Astrocyte (in vitro differentiated cells and primary cell): ENCODE measurements around the gene MYORG. TPM values are rescaled to one million over a fixed set of nuclear protein-coding genes. Genes with fewer than 3 reads are reported as not detected.

Experiments used
- DNase-seq: peaks from one replicate; pipeline ENCODE4 v3.0.0-alpha.2; 2010; ENCODE audit warnings: low read depth
- FAIRE-seq: peaks from 2 replicates; lab custom pipeline; 2011; peaks lifted over from hg19 to GRCh38; lab: Jason Lieb, UNC
- H2AFZ ChIP-seq: 2 replicates; pipeline ENCODE4 v1.6.0; 2012; ENCODE audit warnings: low read depth, low read length, inconsistent platforms
- H3K27ac ChIP-seq: 2 replicates; pipeline ENCODE4 v1.5.1; 2011; ENCODE audit warnings: low read depth, low read length, inconsistent platforms
- H3K27me3 ChIP-seq: 2 replicates; pipeline ENCODE4 v1.6.0; 2011; ENCODE audit warnings: low read length, inconsistent platforms; ENCODE audit not compliant: insufficient read depth
- H3K36me3 ChIP-seq: 2 replicates; pipeline ENCODE4 v1.5.1; 2011; ENCODE audit warnings: low read length, inconsistent platforms; ENCODE audit not compliant: insufficient read depth
- H3K4me1 ChIP-seq: 2 replicates; pipeline ENCODE4 v1.5.1; 2011; ENCODE audit warnings: low read length, inconsistent platforms; ENCODE audit not compliant: insufficient read depth
- H3K4me2 ChIP-seq: 2 replicates; pipeline ENCODE4 v1.6.0; 2012; ENCODE audit warnings: low read length, inconsistent platforms
- H3K4me3 ChIP-seq: 2 replicates; pipeline ENCODE4 v1.5.1; 2011; ENCODE audit warnings: low read depth, mild to moderate bottlenecking, low read length, inconsistent platforms; ENCODE audit not compliant: insufficient read depth
- H3K79me2 ChIP-seq: 2 replicates; pipeline ENCODE4 v1.6.0; 2012; ENCODE audit warnings: mild to moderate bottlenecking, low read length, inconsistent platforms; ENCODE audit not compliant: insufficient read depth
- H3K9ac ChIP-seq: 2 replicates; pipeline ENCODE4 v1.6.0; 2012; ENCODE audit warnings: mild to moderate bottlenecking, low read length, inconsistent platforms
- H3K9me3 ChIP-seq: 2 replicates; pipeline ENCODE4 v1.5.1; 2012; ENCODE audit warnings: low read depth, mild to moderate bottlenecking, low read length, inconsistent platforms; ENCODE audit not compliant: insufficient read depth
- H4K20me1 ChIP-seq: 2 replicates; pipeline ENCODE4 v1.6.0; 2012; ENCODE audit warnings: low read length, inconsistent platforms; ENCODE audit not compliant: insufficient read depth
- H3K27ac Mint-ChIP-seq: one replicate; pipeline ENCODE4 v1.8.0; 2021; ENCODE audit warnings: mild to moderate bottlenecking, mixed read lengths; ENCODE audit not compliant: unreplicated experiment
- H3K27me3 Mint-ChIP-seq: one replicate; pipeline ENCODE4 v1.8.0; 2021; ENCODE audit warnings: low read depth, mixed read lengths; ENCODE audit not compliant: unreplicated experiment
- H3K36me3 Mint-ChIP-seq: one replicate; pipeline ENCODE4 v1.8.0; 2021; ENCODE audit warnings: low read depth, mixed read lengths; ENCODE audit not compliant: unreplicated experiment
- H3K4me1 Mint-ChIP-seq: one replicate; pipeline ENCODE4 v1.8.0; 2021; ENCODE audit warnings: low read depth, mixed read lengths; ENCODE audit not compliant: unreplicated experiment
- H3K4me3 Mint-ChIP-seq: one replicate; pipeline ENCODE4 v1.8.0; 2021; ENCODE audit warnings: mild to moderate bottlenecking, moderate library complexity, mixed read lengths; ENCODE audit not compliant: unreplicated experiment
- H3K9me3 Mint-ChIP-seq: one replicate; pipeline ENCODE4 v1.8.0; 2021; ENCODE audit warnings: mild to moderate bottlenecking, mixed read lengths; ENCODE audit not compliant: unreplicated experiment
- CTCF ChIP-seq: IDR thresholded peaks from 2 replicates; pipeline ENCODE4 v1.5.1; 2011; ENCODE audit warnings: low read depth, mild to moderate bottlenecking, inconsistent platforms, low read length, moderate library complexity; ENCODE audit not compliant: insufficient read depth
- EZH2 ChIP-seq: IDR thresholded peaks from 2 replicates; pipeline ENCODE4 v1.6.1; 2012; ENCODE audit warnings: mild to moderate bottlenecking, low read length, inconsistent platforms; ENCODE audit not compliant: insufficient read depth
- total RNA-seq: library from RNA; stranded (reverse); gene quantifications from 2 replicates; pipeline ENCODE4 v1.2.1, GENCODE V29; 2021

Gene MYORG
- total RNA-seq, 1 donor from 2014 or later, result 6.9 TPM

GRCh38 chr9:34322899-34323591, 53.7 kb downstream of the MYORG start:
- no peak overlapping the region for H3K4me2 ChIP-seq
- H3K9me3 Mint-ChIP-seq, result peaks cover 2% of the 10 kb centered on the region
- H3K9ac ChIP-seq, result no peak overlapping the region
- no peak for DNase-seq
- FAIRE-seq, result no peak
- no peaks in the 10 kb centered on the region for H3K27me3 ChIP-seq
- H3K4me1 Mint-ChIP-seq, result peaks cover under 1% of the 10 kb centered on the region
- H3K4me3 Mint-ChIP-seq, result no peak overlapping the region
- no peak for TF ChIP-seq EZH2
- TF ChIP-seq CTCF, result no peak
- H3K79me2 ChIP-seq, result peaks cover 23% of the 10 kb centered on the region
- H3K4me3 ChIP-seq, result no peak overlapping the region
- H3K36me3 ChIP-seq, result no peaks in the 10 kb centered on the region
- H3K27ac ChIP-seq, result no peak overlapping the region
- H3K27me3 Mint-ChIP-seq, result no peaks in the 10 kb centered on the region
- H2AFZ ChIP-seq, result no peak overlapping the region
- H3K9me3 ChIP-seq, result no peaks in the 10 kb centered on the region
- H3K4me1 ChIP-seq, result peaks cover 3% of the 10 kb centered on the region
- H3K36me3 Mint-ChIP-seq, result peaks cover 2% of the 10 kb centered on the region
- no peak overlapping the region for H3K27ac Mint-ChIP-seq
- H4K20me1 ChIP-seq, result no peaks in the 10 kb centered on the region

GRCh38 chr9:34321451-34321850, 55.2 kb downstream of the MYORG start:
- no peak overlapping the region for H2AFZ ChIP-seq
- H4K20me1 ChIP-seq, result no peaks in the 10 kb centered on the region
- H3K9ac ChIP-seq, result no peak overlapping the region
- DNase-seq, result no peak
- no peak for TF ChIP-seq CTCF
- no peak for TF ChIP-seq EZH2
- H3K27me3 ChIP-seq, result no peaks in the 10 kb centered on the region
- H3K79me2 ChIP-seq, result peaks cover 11% of the 10 kb centered on the region
- H3K4me2 ChIP-seq, result no peak overlapping the region
- H3K4me3 Mint-ChIP-seq, result no peak overlapping the region
- H3K9me3 Mint-ChIP-seq, result peaks cover 2% of the 10 kb centered on the region
- no peak overlapping the region for H3K27ac ChIP-seq
- peaks cover 4% of the 10 kb centered on the region for H3K36me3 Mint-ChIP-seq
- H3K36me3 ChIP-seq, result no peaks in the 10 kb centered on the region
- H3K27me3 Mint-ChIP-seq, result no peaks in the 10 kb centered on the region
- H3K4me1 ChIP-seq, result no peaks in the 10 kb centered on the region
- no peak for FAIRE-seq
- H3K4me3 ChIP-seq, result no peak overlapping the region
- H3K27ac Mint-ChIP-seq, result no peak overlapping the region
- no peaks in the 10 kb centered on the region for H3K9me3 ChIP-seq
- no peaks in the 10 kb centered on the region for H3K4me1 Mint-ChIP-seq

GRCh38 chr9:34318163-34318790, 58.4 kb downstream of the MYORG start:
- H3K27me3 ChIP-seq, result no peaks in the 10 kb centered on the region
- H3K9ac ChIP-seq, result no peak overlapping the region
- peaks cover 2% of the 10 kb centered on the region for H3K9me3 Mint-ChIP-seq
- no peaks in the 10 kb centered on the region for H4K20me1 ChIP-seq
- H2AFZ ChIP-seq, result no peak overlapping the region
- H3K27ac ChIP-seq, result no peak overlapping the region
- no peaks in the 10 kb centered on the region for H3K9me3 ChIP-seq
- peaks cover 3% of the 10 kb centered on the region for H3K79me2 ChIP-seq
- H3K4me2 ChIP-seq, result no peak overlapping the region
- no peak for FAIRE-seq
- H3K4me3 ChIP-seq, result no peak overlapping the region
- H3K27ac Mint-ChIP-seq, result no peak overlapping the region
- no peaks in the 10 kb centered on the region for H3K27me3 Mint-ChIP-seq
- H3K36me3 ChIP-seq, result no peaks in the 10 kb centered on the region
- no peak for DNase-seq
- H3K4me3 Mint-ChIP-seq, result no peak overlapping the region
- no peaks in the 10 kb centered on the region for H3K4me1 ChIP-seq
- TF ChIP-seq CTCF (no peak), EZH2 (no peak)
- H3K4me1 Mint-ChIP-seq, result no peaks in the 10 kb centered on the region
- H3K36me3 Mint-ChIP-seq, result peaks cover 4% of the 10 kb centered on the region
